Kidney (tissue), 14 donors: ENCODE results near the gene FPR3. TPM values are rescaled to one million over a fixed set of nuclear protein-coding genes. Genes with fewer than 3 reads are reported as not detected.
A peak's percentile ranks its signal among the peaks of the same experiment; 100 is the strongest.

ENCODE experiments used
- DNase-seq, 5 donors: peaks; one replicate each; pipeline ENCODE4 v3.0.0-alpha.2; 2013 to 2020
- FAIRE-seq: peaks from 2 replicates; lab custom pipeline; 2012; peaks lifted over from hg19 to GRCh38; lab: Jason Lieb, UNC
- H3K27ac ChIP-seq, 2 donors: one replicate each; pipeline ENCODE4 v1.7.0; 2013; ENCODE audit warnings: low read depth in 2 of 2, low read length in 2 of 2, inconsistent platforms in 1 of 2
- H3K27me3 ChIP-seq: one replicate; pipeline ENCODE4 v1.7.1; 2013; ENCODE audit warnings: low read length, inconsistent platforms; ENCODE audit not compliant: control insufficient read depth, insufficient read depth
- H3K36me3 ChIP-seq, 3 donors: one replicate each; pipeline versions ENCODE4 v1.7.0 to v1.7.1; 2013; ENCODE audit warnings: low read length in 3 of 3, control low read depth in 1 of 3, inconsistent platforms in 1 of 3; ENCODE audit not compliant: insufficient read depth in 3 of 3, control insufficient read depth in 2 of 3
- H3K4me1 ChIP-seq, 3 donors: one replicate each; pipeline versions ENCODE4 v1.7.0 to v1.7.1; 2013; ENCODE audit warnings: low read length in 3 of 3, inconsistent platforms in 1 of 3, low read depth in 1 of 3; ENCODE audit not compliant: control insufficient read depth in 2 of 3, insufficient read depth in 2 of 3
- H3K4me3 ChIP-seq, 3 donors: one replicate each; pipeline versions ENCODE4 v1.7.0 to v1.8.1; 2013; ENCODE audit warnings: low read length in 3 of 3, control low read depth in 1 of 3, inconsistent platforms in 1 of 3
- H3K9ac ChIP-seq, 3 donors: one replicate each; pipeline versions ENCODE4 v1.7.0 to v1.7.1; 2013; ENCODE audit warnings: low read length in 3 of 3, control low read depth in 1 of 3, inconsistent platforms in 1 of 3
- H3K9me3 ChIP-seq, 3 donors: one replicate each; pipeline versions ENCODE4 v1.7.0 to v1.7.1; 2013; ENCODE audit warnings: low read length in 3 of 3, control low read depth in 1 of 3, inconsistent platforms in 1 of 3; ENCODE audit not compliant: control insufficient read depth in 2 of 3, insufficient read depth in 1 of 3
- intact Hi-C: fragments of 100-400 bp; cut with DNase I; formaldehyde crosslinking; loops from one replicate; pipeline ENCODE4 v1.11.1; 2022
- polyA plus RNA-seq: library from polyadenylated mRNA; stranded (reverse); fragments of 350-450 nt; fragmentation: Illumina TruSeq; extraction: RNeasy Lipid Tissue Mini Kit (QIAGEN cat#74804); gene quantifications from one replicate; pipeline ENCODE4 v1.2.3, GENCODE V29; 2014; ENCODE audit warnings: low read depth, low replicate concordance; ENCODE audit not compliant: insufficient read depth
- total RNA-seq: library from RNA; stranded (reverse); fragmentation: NEBNext Ultra II Directional; extraction: Animal tissue kit (Norgen Biotek cat#: 25700); gene quantifications from one replicate; pipeline ENCODE4 v1.2.1, GENCODE V29; 2021
- TF ChIP-seq, protein P1 (sequence below): IDR thresholded peaks from 3 replicates; pipeline ENCODE4 v1.5.1; 2012; ENCODE audit warnings: mild to moderate bottlenecking, moderate library complexity, borderline replicate concordance; ENCODE audit not compliant: insufficient read depth; ENCODE audit errors: extremely low read depth
- donor health status: control.
- donor health status: control.
- donor health status: control.
- donor health status: control.
- donor health status: control.
- donor health status: DM: yes; HTN: yes; CAD: no.
- donor health status: Normal renal cell carcinoma (clear cell type).

The FPR3 gene
- total and polyA plus RNA-seq, 2 donors from 2014 or later, result 1.1 to 8.5 TPM

GRCh38 chr19:51800473-51801244, 5.7 kb downstream of the FPR3 start:
- Histone ChIP-seq H3K27ac (no peak overlapping the region), H3K9ac (no peak overlapping the region), H3K4me1 (peaks cover 0 to 5% (median 0%) of the 10 kb centered on the region in 3 donors), H3K9me3 (no peaks in the 10 kb centered on the region), H3K27me3 (no peaks in the 10 kb centered on the region), H3K4me3 (no peak overlapping the region), H3K36me3 (no peaks in the 10 kb centered on the region)
- intact Hi-C loops, result no loop called here
- TF ChIP-seq, protein P1, sequence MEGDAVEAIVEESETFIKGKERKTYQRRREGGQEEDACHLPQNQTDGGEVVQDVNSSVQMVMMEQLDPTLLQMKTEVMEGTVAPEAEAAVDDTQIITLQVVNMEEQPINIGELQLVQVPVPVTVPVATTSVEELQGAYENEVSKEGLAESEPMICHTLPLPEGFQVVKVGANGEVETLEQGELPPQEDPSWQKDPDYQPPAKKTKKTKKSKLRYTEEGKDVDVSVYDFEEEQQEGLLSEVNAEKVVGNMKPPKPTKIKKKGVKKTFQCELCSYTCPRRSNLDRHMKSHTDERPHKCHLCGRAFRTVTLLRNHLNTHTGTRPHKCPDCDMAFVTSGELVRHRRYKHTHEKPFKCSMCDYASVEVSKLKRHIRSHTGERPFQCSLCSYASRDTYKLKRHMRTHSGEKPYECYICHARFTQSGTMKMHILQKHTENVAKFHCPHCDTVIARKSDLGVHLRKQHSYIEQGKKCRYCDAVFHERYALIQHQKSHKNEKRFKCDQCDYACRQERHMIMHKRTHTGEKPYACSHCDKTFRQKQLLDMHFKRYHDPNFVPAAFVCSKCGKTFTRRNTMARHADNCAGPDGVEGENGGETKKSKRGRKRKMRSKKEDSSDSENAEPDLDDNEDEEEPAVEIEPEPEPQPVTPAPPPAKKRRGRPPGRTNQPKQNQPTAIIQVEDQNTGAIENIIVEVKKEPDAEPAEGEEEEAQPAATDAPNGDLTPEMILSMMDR, result no peak
- FAIRE-seq (no peak), DNase-seq (peak in 1 of 5 donors; percentile 62)

DNA sequence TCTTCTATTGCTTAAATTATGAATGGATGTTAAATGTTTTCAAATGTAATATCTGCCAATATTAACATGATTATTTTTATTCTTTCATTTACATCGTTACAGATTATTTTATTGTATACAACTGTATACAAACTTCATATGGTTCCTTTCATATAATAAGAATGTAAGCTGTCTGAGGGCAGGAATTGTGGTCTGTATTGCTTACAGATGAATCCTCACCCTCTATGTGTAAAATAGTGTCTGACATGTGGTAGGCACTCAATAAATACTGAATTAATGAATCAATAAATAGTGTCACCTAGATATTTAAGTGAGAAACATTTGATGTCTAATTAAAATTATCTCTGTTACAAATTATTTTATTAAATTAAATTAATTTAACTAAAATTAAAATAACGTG, 7.8 kb downstream of the FPR3 start:
- no peak for DNase-seq
- TF ChIP-seq, protein P1, result no peak
- H3K27me3 ChIP-seq, result no peaks in the 10 kb centered on the region
- H3K27ac ChIP-seq, result no peak overlapping the region
- intact Hi-C loops, result no loop called here
- FAIRE-seq, result no peak
- H3K4me1 ChIP-seq, result peaks cover 0 to 5% (median 0%) of the 10 kb centered on the region in 3 donors
- no peak overlapping the region for H3K4me3 ChIP-seq
- no peaks in the 10 kb centered on the region for H3K9me3 ChIP-seq
- H3K36me3 ChIP-seq, result no peaks in the 10 kb centered on the region
- no peak overlapping the region for H3K9ac ChIP-seq

GRCh38 chr19:51803519-51803918, 8.6 kb downstream of the FPR3 start:
- Histone ChIP-seq H3K4me3 (no peak overlapping the region), H3K27me3 (no peaks in the 10 kb centered on the region), H3K36me3 (no peaks in the 10 kb centered on the region), H3K27ac (no peak overlapping the region), H3K9me3 (no peaks in the 10 kb centered on the region), H3K4me1 (peaks cover 0 to 5% (median 0%) of the 10 kb centered on the region in 3 donors), H3K9ac (no peak overlapping the region)
- TF ChIP-seq, protein P1, result no peak
- FAIRE-seq (no peak), DNase-seq (no peak)
- intact Hi-C loops, result no loop called here
